Measurements from ENCODE around the gene TARP.

GRCh38 chr7:38223306-38223705 lies 50.1 kb downstream of the TARP start:
- no peak for TF ChIP-seq CTCF (IDR thresholded peaks at IDR 0.05; ENCODE audit: insufficient read depth, low read length)
- peak; percentile 74; the same call in 1 of the 2 replicates for TF ChIP-seq SPI1 (IDR thresholded peaks at IDR 0.05; ENCODE audit: borderline replicate concordance, low read depth)
